Measurements from ENCODE around the gene GRIK2.

GRIK2 gene

GRCh38 chr6:101645770-101646169 lies 252.3 kb downstream of the GRIK2 start:
- Mint-ChIP-seq H3K27me3 (no peaks in the 10 kb centered on the region), H3K36me3 (no peaks in the 10 kb centered on the region), H3K27ac (no peak overlapping the region), H3K4me1 (ENCODE audit: low read depth) (no peaks in the 10 kb centered on the region), H3K4me3 (no peak overlapping the region), H3K9me3 (ENCODE audit: low read depth) (peaks cover 4% of the 10 kb centered on the region)

GRCh38 chr6:101650402-101651100 lies 257.0 kb downstream of the GRIK2 start:
- Mint-ChIP-seq H3K27me3 (no peaks in the 10 kb centered on the region), H3K9me3 (ENCODE audit: low read depth) (no peaks in the 10 kb centered on the region), H3K4me3 (no peak overlapping the region), H3K27ac (no peak overlapping the region), H3K36me3 (no peaks in the 10 kb centered on the region), H3K4me1 (ENCODE audit: low read depth) (no peaks in the 10 kb centered on the region)

- no peaks in the 10 kb centered on the region for H3K9me3 Mint-ChIP-seq (ENCODE audit: low read depth)
- H3K4me1 Mint-ChIP-seq (ENCODE audit: low read depth): no peaks in the 10 kb centered on the region
- H3K27ac Mint-ChIP-seq: no peak overlapping the region
- H3K27me3 Mint-ChIP-seq: no peaks in the 10 kb centered on the region
- H3K36me3 Mint-ChIP-seq: no peaks in the 10 kb centered on the region
- no peak overlapping the region for H3K4me3 Mint-ChIP-seq
These were observed 258.6 kb downstream of the GRIK2 start for GRCh38 chr6:101652079-101652478.

GRCh38 chr6:101655109-101655508 lies 261.6 kb downstream of the GRIK2 start:
- Mint-ChIP-seq H3K36me3 (no peaks in the 10 kb centered on the region), H3K27me3 (no peaks in the 10 kb centered on the region), H3K4me3 (no peak overlapping the region), H3K27ac (no peak overlapping the region), H3K9me3 (ENCODE audit: low read depth) (peaks cover 7% of the 10 kb centered on the region), H3K4me1 (ENCODE audit: low read depth) (no peaks in the 10 kb centered on the region)

DNA sequence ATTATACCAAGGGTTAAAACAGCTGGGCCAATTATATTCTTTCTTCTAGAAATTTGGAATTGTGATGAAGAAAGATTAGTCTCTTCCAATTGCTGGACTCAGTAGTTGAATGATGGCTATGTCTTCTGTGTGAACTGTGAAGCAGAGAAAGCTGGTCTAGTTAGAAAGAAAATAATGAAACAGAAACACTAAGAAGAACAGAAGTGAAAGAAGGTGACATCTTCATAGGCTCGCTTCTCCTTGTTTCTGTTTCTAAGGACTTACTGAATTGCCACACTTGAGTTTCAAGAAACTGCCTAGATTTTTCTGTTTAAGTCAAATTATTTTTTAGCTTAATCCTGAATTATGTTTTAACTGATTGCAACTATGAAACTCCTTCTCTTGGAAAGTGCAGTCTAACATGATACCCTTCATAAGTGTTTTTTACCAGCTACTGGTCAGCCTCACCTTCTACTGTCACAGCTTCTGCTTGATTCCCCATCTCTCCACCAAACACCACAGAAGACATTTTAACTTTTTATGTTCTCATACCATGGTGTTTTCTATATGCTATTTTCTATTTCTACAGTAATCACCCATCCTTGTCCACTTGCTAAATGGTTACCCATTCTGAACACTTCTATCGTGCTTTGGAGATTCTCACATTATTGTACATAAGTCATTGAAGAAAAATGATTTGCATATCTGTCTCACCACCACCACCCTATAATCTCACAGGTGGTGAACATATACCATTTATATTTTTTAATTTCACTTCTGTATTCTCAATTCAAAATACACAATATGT lies 268.8 kb downstream of the GRIK2 start:
- Mint-ChIP-seq H3K27ac (no peak overlapping the region), H3K27me3 (no peaks in the 10 kb centered on the region), H3K36me3 (no peaks in the 10 kb centered on the region), H3K4me3 (no peak overlapping the region), H3K4me1 (ENCODE audit: low read depth) (no peaks in the 10 kb centered on the region), H3K9me3 (ENCODE audit: low read depth) (peaks cover 7% of the 10 kb centered on the region)

- Mint-ChIP-seq H3K4me1 (ENCODE audit: low read depth) (no peaks in the 10 kb centered on the region), H3K4me3 (no peak overlapping the region), H3K9me3 (ENCODE audit: low read depth) (peaks cover 6% of the 10 kb centered on the region), H3K36me3 (no peaks in the 10 kb centered on the region), H3K27me3 (no peaks in the 10 kb centered on the region), H3K27ac (no peak overlapping the region)
These were observed 269.6 kb downstream of the GRIK2 start for GRCh38 chr6:101663100-101663499.

GRCh38 chr6:101666256-101666655 lies 272.7 kb downstream of the GRIK2 start:
- no peaks in the 10 kb centered on the region for H3K27me3 Mint-ChIP-seq
- no peak overlapping the region for H3K27ac Mint-ChIP-seq

GRCh38 chr6:101668496-101669030 lies 275.1 kb downstream of the GRIK2 start:
- no peaks in the 10 kb centered on the region for H3K36me3 Mint-ChIP-seq
- no peaks in the 10 kb centered on the region for H3K27me3 Mint-ChIP-seq
- H3K4me1 Mint-ChIP-seq (ENCODE audit: low read depth): no peaks in the 10 kb centered on the region
- H3K9me3 Mint-ChIP-seq (ENCODE audit: low read depth): no peaks in the 10 kb centered on the region
- H3K27ac Mint-ChIP-seq: no peak overlapping the region
- no peak overlapping the region for H3K4me3 Mint-ChIP-seq

More at GRCh38 chr6:101666256-101666655, 272.7 kb downstream of the GRIK2 start:
- no peaks in the 10 kb centered on the region for H3K36me3 Mint-ChIP-seq
- no peaks in the 10 kb centered on the region for H3K9me3 Mint-ChIP-seq (ENCODE audit: low read depth)
- H3K4me3 Mint-ChIP-seq: no peak overlapping the region
- no peaks in the 10 kb centered on the region for H3K4me1 Mint-ChIP-seq (ENCODE audit: low read depth)

- Mint-ChIP-seq H3K27ac (no peak overlapping the region), H3K36me3 (no peaks in the 10 kb centered on the region), H3K4me1 (ENCODE audit: low read depth) (no peaks in the 10 kb centered on the region), H3K27me3 (no peaks in the 10 kb centered on the region), H3K9me3 (ENCODE audit: low read depth) (no peaks in the 10 kb centered on the region), H3K4me3 (no peak overlapping the region)
These were observed 282.7 kb downstream of the GRIK2 start for GRCh38 chr6:101676187-101676586.

DNA sequence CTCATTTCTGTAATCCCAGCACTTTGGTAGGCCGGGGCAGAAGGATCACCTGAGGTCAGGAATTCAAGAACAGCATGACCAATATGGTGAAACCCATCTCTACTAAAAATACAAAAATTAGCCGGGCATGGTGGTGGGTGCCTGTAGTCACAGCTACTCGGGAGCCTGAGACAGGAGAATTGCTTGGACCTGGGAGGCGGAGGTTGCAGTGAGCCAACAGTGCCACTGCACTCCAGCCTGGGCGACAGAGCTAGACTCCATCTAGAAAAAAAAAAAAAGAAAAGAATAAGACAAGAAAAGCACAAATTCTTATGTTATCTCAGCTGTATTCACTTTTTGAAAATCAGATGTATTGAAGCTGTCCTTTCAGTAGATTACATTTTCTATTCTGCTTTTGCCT lies 289.4 kb downstream of the GRIK2 start:
- Mint-ChIP-seq H3K4me3 (no peak overlapping the region), H3K9me3 (ENCODE audit: low read depth) (peaks cover 6% of the 10 kb centered on the region)

DNA sequence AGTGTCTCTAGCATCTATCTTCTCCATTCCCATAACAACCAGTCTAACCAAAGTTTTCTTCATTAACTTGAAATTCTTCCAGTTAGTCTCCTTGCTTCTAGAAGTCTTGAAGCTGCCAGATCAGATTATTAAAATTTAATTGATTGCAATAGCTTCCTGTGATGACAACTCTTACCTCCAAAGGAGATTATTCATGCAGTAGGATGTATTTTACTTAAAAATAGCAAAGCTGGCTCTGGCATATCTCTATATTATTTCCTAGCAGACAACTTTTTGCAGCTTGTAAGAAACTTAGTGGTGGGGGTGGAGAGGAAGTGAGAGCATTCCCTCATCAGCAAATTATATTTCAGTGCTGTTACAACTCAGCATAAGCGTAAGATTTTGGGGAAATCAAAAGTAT lies 290.4 kb downstream of the GRIK2 start:
- no peak overlapping the region for H3K27ac Mint-ChIP-seq
- no peaks in the 10 kb centered on the region for H3K27me3 Mint-ChIP-seq
- H3K36me3 Mint-ChIP-seq: no peaks in the 10 kb centered on the region
- H3K4me1 Mint-ChIP-seq (ENCODE audit: low read depth): no peaks in the 10 kb centered on the region
- no peak overlapping the region for H3K4me3 Mint-ChIP-seq
- H3K9me3 Mint-ChIP-seq (ENCODE audit: low read depth): peaks cover 6% of the 10 kb centered on the region

More for the DNA sequence above, 289.4 kb downstream of the GRIK2 start:
- H3K27me3 Mint-ChIP-seq: no peaks in the 10 kb centered on the region
- no peaks in the 10 kb centered on the region for H3K36me3 Mint-ChIP-seq
- H3K27ac Mint-ChIP-seq: no peak overlapping the region
- no peaks in the 10 kb centered on the region for H3K4me1 Mint-ChIP-seq (ENCODE audit: low read depth)

DNA sequence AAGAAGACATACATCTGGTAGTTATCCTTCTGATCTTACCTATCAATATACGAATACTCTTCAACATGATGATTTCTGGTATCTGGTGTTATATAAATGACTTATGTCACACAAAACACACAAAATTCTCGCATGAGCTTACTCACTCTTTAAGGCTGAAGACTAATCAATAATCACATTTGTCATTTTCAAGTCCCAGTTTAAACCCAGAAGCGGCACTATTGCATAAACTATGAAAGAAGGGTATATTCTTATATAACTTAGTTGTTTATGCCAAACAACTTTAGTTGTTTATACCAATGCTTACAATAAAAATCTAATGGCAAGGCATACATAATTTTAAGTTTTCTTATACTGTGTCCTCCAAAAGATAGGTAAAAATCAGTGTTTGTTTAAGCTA lies 293.1 kb downstream of the GRIK2 start:
- Mint-ChIP-seq H3K36me3 (no peaks in the 10 kb centered on the region), H3K27ac (no peak overlapping the region), H3K4me1 (ENCODE audit: low read depth) (no peaks in the 10 kb centered on the region), H3K9me3 (ENCODE audit: low read depth) (peaks cover 6% of the 10 kb centered on the region), H3K4me3 (no peak overlapping the region), H3K27me3 (no peaks in the 10 kb centered on the region)

DNA sequence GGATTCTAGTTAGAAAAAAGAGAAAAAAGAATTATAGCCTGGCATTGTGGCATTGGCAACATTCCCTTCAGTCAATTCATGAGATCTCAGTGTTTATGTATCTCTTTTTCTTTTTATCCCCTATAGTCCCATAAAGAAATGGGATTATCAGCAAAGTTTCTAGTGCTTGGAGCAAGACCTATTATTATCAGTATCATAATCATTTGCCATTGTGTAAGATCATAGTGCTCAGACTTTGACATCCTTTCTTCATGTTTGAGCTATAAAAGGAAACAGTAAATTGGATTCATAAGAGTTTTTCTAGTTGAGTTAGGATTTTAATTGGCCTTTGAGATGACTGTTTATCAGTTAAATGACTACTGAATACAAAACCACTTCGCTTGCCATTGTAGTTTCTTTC lies 295.6 kb downstream of the GRIK2 start:
- no peaks in the 10 kb centered on the region for H3K27me3 Mint-ChIP-seq
- H3K4me1 Mint-ChIP-seq (ENCODE audit: low read depth): no peaks in the 10 kb centered on the region
- H3K36me3 Mint-ChIP-seq: no peaks in the 10 kb centered on the region
- H3K27ac Mint-ChIP-seq: no peak overlapping the region
- H3K4me3 Mint-ChIP-seq: no peak overlapping the region
- H3K9me3 Mint-ChIP-seq (ENCODE audit: low read depth): peaks cover 6% of the 10 kb centered on the region

DNA sequence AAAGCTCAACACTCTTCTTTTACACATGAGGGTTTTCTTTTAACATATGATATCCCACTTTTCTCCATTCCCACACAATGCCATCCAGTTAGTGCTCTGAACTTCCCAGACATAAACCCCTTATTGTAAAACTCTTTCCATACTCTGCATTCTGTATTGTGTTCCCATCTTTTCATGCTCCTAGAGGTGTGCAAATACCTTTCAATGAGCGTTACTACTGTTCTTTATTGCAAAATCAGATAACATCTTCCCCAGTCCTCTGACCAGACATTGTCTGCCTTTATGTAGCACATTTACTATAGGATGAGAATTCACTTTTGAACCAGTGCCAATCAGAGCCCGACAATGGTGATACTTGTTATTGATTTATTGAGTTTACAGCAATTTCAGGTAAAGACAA lies 296.2 kb downstream of the GRIK2 start:
- H3K27ac Mint-ChIP-seq: no peak overlapping the region

DNA sequence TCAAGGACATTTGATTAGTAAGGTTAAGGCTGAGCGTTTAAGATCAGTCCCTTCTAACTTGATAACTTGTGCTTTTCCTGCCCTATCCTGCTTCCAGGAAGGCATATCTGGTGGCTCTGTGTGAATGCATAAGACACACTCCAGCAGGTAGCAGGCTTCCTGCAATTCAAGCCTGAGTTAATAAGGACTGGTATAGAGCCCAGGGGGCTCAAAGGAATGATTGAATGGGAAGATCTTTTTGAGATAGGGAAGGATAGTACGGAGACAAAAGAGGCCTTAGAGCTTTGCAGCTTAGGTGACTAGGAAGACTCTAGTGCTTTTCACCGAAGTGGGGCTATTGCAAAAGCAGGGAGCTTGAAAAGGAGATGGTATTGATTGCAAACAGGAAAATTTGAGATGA lies 307.1 kb downstream of the GRIK2 start:
- Mint-ChIP-seq H3K27ac (no peak overlapping the region), H3K9me3 (ENCODE audit: low read depth) (no peaks in the 10 kb centered on the region), H3K4me1 (ENCODE audit: low read depth) (no peaks in the 10 kb centered on the region), H3K27me3 (no peaks in the 10 kb centered on the region), H3K4me3 (no peak overlapping the region), H3K36me3 (no peaks in the 10 kb centered on the region)

More for the DNA sequence above, 296.2 kb downstream of the GRIK2 start:
- Mint-ChIP-seq H3K9me3 (ENCODE audit: low read depth) (peaks cover 6% of the 10 kb centered on the region), H3K27me3 (no peaks in the 10 kb centered on the region), H3K36me3 (no peaks in the 10 kb centered on the region), H3K4me3 (no peak overlapping the region), H3K4me1 (ENCODE audit: low read depth) (no peaks in the 10 kb centered on the region)

Data from activated naive CD8-positive, alpha-beta T cell (primary cell).